Stimulated activated CD8-positive, alpha-beta memory T cell treated with anti-CD3 and anti-CD28 coated beads, Interleukin-12 subunit alpha, Interleukin-12 subunit beta, amount 100 ng/mL, for 4 hours (primary cell): Measurements from ENCODE around the gene TLE6.
"Not testable (repeated sequence)": the region's sequence is repeated elsewhere in the genome, so short reads cannot be mapped to it uniquely, and the experiment has no call there.

Source experiments
- DNase-seq: peaks from one replicate; pipeline ENCODE4 v3.0.0-alpha.2; 2020; ENCODE audit warnings: low read depth

Gene TLE6

GRCh38 chr19:2977001-2977745, at the start of gene TLE6:
Gene TLE6 (plus strand): TSS chr19:2977564. CDS start chr19:2978234, 670 bp downstream.
- peak; percentile 85 for DNase-seq

- no peak for DNase-seq
Measured at GRCh38 chr19:2933490-2933910, 43.9 kb upstream of the TLE6 start.

- DNase-seq = not testable (repeated sequence)
Measured at GRCh38 chr19:2935863-2936262, 41.5 kb upstream of the TLE6 start.

- no peak for DNase-seq
Measured at GRCh38 chr19:2942928-2943640, 34.3 kb upstream of the TLE6 start.

- DNase-seq = no peak
Measured at GRCh38 chr19:2944403-2944774, 33.0 kb upstream of the TLE6 start.

- DNase-seq = peak; percentile 96
Measured at GRCh38 chr19:2944775-2945574, 32.4 kb upstream of the TLE6 start, which contains the start of gene ZNF77. Gene ZNF77 (minus strand): TSS chr19:2944971. CDS start chr19:2944840, 131 bp downstream.

- DNase-seq = no peak
Measured at GRCh38 chr19:2945575-2946184, 31.7 kb upstream of the TLE6 start.

GRCh38 chr19:2949939-2950285, 27.5 kb upstream of the TLE6 start:
- DNase-seq = no peak

GRCh38 chr19:2950286-2951124, 26.9 kb upstream of the TLE6 start:
- DNase-seq = peak; percentile 99

GRCh38 chr19:2952953-2953481, 24.3 kb upstream of the TLE6 start:
- no peak for DNase-seq

GRCh38 chr19:2957160-2957559, 20.2 kb upstream of the TLE6 start:
- no peak for DNase-seq

GRCh38 chr19:2960120-2960519, 17.2 kb upstream of the TLE6 start:
- DNase-seq = no peak

- DNase-seq = no peak
Measured at GRCh38 chr19:2962018-2962670, 15.2 kb upstream of the TLE6 start.

- no peak for DNase-seq
Measured at GRCh38 chr19:2963122-2963521, 14.2 kb upstream of the TLE6 start.

GRCh38 chr19:2963631-2964030, 13.7 kb upstream of the TLE6 start:
- not testable (repeated sequence) for DNase-seq

GRCh38 chr19:2964874-2965273, 12.5 kb upstream of the TLE6 start:
- no peak for DNase-seq

- no peak for DNase-seq
Measured at GRCh38 chr19:2967972-2968371, 9.4 kb upstream of the TLE6 start.

- DNase-seq = no peak
Measured at GRCh38 chr19:2969104-2969504, 8.3 kb upstream of the TLE6 start.

GRCh38 chr19:2970201-2970835, 7.0 kb upstream of the TLE6 start:
- no peak for DNase-seq

GRCh38 chr19:2973229-2973628, 4.1 kb upstream of the TLE6 start:
- no peak for DNase-seq
